GM12891 (cell line): ENCODE results near the gene HSPA12B.

Experiments
- POLR2A ChIP-seq: IDR thresholded peaks from 2 replicates; pipeline ENCODE4 v1.6.1; 2011; ENCODE audit warnings: low read depth, low read length, control low read depth
- POLR2AphosphoS5 ChIP-seq: IDR thresholded peaks from 2 replicates; pipeline ENCODE4 v1.6.1; 2011; ENCODE audit warnings: low read depth, low read length, control low read depth
- POU2F2 ChIP-seq: IDR thresholded peaks from 2 replicates; pipeline ENCODE4 v1.6.1; 2011; ENCODE audit warnings: low read depth, mild to moderate bottlenecking, control low read depth, low read length, moderate library complexity
- TAF1 ChIP-seq: IDR thresholded peaks from 2 replicates; pipeline ENCODE4 v1.6.1; 2011; ENCODE audit warnings: low read depth, low read length, control low read depth

GRCh38 chr20:3739054-3739925 is 6.8 kb downstream of the HSPA12B start:
- TF ChIP-seq POLR2A: no peak
- no peak for TF ChIP-seq POLR2AphosphoS5
- TF ChIP-seq TAF1: no peak
- TF ChIP-seq POU2F2: no peak
